ENCODE measurements around the gene PPP2R3C.
"Not testable (repeated sequence)": the region's sequence is repeated elsewhere in the genome, so short reads cannot be mapped to it uniquely, and the experiment has no call there.

PPP2R3C gene

DNA sequence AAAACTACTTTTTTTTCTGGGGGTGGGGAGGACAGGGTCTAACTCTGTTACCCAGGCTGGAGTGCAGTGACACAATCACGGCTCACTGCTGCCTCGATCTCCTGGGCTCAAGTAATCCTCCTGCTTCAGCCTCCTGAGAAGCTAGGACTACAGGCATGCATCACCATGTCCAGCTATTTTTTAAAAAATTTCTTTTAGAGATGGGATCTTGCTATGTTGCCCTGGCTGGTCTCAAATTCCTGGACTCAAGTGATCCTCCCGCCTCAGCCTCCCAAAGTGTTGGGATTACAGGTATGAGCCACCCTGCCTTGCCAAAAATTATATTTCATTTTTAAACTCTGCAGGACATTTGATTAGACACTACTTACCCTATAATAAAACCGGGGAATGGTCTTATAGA is 5.5 kb downstream of the PPP2R3C start:
- no peak overlapping the region for H3K4me3 ChIP-seq (replicated peaks; ENCODE audit: low read depth, low read length)
- DNase-seq (ENCODE audit: extremely low read depth, low read depth), result no peak
- TF ChIP-seq, protein P1, sequence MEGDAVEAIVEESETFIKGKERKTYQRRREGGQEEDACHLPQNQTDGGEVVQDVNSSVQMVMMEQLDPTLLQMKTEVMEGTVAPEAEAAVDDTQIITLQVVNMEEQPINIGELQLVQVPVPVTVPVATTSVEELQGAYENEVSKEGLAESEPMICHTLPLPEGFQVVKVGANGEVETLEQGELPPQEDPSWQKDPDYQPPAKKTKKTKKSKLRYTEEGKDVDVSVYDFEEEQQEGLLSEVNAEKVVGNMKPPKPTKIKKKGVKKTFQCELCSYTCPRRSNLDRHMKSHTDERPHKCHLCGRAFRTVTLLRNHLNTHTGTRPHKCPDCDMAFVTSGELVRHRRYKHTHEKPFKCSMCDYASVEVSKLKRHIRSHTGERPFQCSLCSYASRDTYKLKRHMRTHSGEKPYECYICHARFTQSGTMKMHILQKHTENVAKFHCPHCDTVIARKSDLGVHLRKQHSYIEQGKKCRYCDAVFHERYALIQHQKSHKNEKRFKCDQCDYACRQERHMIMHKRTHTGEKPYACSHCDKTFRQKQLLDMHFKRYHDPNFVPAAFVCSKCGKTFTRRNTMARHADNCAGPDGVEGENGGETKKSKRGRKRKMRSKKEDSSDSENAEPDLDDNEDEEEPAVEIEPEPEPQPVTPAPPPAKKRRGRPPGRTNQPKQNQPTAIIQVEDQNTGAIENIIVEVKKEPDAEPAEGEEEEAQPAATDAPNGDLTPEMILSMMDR (IDR thresholded peaks at IDR 0.05; ENCODE audit: low read depth, low read length, missing control alignments), result no peak

DNA sequence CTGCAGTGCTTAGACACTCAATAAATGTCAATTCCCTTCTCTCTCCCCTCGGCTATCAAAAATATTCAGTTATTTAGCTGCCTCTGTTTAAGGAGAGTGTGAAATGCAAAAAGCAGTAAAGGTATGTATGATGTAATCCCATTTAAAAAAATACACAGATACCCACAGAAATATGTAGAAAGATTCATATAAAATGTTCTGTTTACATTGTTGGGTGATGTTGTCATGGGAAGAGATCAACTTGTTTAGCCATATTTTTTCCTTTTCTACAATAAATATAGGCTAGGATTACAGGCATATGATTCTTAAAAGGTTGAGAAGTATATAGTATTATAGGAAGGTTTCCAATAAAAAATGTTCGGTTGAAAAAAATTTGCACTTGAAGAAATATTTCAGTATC is 7.8 kb downstream of the PPP2R3C start:
- no peak for DNase-seq (ENCODE audit: extremely low read depth, low read depth)
- no peak overlapping the region for H3K4me3 ChIP-seq (replicated peaks; ENCODE audit: low read depth, low read length)
- TF ChIP-seq, protein P1 (IDR thresholded peaks at IDR 0.05; ENCODE audit: low read depth, low read length, missing control alignments), result no peak

DNA sequence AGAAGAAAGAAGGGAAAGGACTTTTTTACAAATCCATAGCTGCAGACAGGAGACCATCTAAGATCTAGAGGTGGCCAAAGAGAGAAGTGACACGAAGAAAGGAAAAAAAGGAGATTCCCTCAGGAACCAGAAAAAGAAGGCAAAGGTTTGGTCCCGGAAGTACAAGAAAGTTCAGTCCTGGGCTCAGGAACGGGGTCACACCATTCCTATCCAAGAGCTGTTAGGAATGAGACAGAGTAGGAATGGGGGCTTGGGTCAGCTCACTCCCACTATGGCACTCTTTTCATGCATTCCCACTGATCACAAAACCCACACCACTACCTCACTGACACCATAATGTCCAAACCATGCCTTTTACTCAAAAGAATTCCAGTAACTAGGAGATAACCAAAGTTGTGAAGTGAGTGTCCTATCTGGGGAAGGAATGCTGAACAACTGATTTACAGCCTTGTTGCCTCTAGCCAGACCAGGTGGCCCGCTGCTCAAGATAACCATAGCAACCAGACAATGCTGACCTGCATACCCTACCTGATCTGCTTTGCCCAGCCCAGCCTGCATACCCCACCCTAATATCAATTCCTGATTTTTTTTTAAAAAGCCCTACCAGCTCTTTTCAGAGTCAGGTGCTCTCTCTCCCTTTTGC is 8.4 kb downstream of the PPP2R3C start:
- TF ChIP-seq, protein P1 (IDR thresholded peaks at IDR 0.05; ENCODE audit: low read depth, low read length, missing control alignments), result no peak
- no peak overlapping the region for H3K4me3 ChIP-seq (replicated peaks; ENCODE audit: low read depth, low read length)
- DNase-seq (ENCODE audit: extremely low read depth, low read depth), result no peak

DNA sequence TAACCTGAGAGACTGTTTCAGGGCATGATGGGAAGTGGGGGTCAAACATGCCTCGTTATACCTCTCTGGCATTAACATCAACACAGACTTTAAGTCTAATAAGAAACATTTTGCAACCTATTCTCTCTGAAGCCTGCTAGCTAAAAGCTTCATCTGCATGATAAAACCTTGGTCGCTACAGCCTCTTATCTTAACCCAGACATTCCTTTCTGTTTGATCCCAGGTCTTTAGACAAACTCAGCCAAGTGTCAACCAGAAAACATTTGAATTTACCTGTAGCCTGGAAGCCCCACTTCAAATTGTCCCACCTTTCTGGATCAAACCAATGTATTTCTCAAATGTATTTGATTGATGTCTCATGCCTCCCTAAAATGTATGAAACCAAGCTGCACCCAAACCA is 9.1 kb downstream of the PPP2R3C start:
- no peak overlapping the region for H3K4me3 ChIP-seq (replicated peaks; ENCODE audit: low read depth, low read length)
- TF ChIP-seq, protein P1 (IDR thresholded peaks at IDR 0.05; ENCODE audit: low read depth, low read length, missing control alignments), result no peak
- DNase-seq (ENCODE audit: extremely low read depth, low read depth), result no peak

DNA sequence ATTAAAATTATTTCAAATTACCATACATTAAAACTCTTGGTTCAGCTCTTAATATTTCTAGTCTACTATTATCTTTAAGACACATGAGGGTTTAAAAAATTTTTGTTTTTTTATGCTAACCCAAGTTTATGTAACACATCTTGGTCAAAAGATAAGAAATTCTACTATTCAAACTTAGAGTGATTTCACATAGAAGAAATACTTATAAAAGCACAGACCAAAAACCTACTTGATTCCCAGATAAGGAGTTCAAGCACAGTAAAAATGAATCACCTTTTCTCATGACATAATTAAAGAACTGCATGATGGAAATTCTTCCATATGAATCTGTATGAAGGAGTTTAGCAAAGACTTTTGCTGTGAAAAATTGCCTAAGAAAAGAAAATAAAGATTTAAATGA is 13.9 kb downstream of the PPP2R3C start:
- H3K4me3 ChIP-seq (replicated peaks; ENCODE audit: low read depth, low read length), result no peak overlapping the region
- DNase-seq (ENCODE audit: extremely low read depth, low read depth), result no peak
- TF ChIP-seq, protein P1 (IDR thresholded peaks at IDR 0.05; ENCODE audit: low read depth, low read length, missing control alignments), result no peak

DNA sequence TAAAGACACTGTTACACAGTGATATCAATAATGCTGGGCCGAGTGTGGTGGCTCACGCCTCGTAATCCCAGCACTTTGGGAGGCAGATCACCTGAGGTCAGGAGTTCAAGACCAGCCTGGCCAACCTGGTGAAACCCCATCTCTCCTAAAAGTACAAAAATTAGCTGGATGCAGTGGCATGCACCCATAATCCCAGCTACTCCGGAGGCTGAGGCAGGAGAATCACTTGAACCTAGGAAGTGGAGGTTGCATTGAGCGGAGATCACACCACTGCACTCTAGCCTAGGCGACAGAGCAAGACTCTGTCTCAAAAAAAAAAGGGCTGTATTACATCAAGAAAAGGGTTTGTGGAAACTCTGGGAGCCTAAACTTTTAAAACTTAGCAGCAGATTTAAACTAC is 27.1 kb downstream of the PPP2R3C start:
- not testable (repeated sequence) for H3K4me3 ChIP-seq (replicated peaks; ENCODE audit: low read depth, low read length); DNase-seq (ENCODE audit: extremely low read depth, low read depth)

DNA sequence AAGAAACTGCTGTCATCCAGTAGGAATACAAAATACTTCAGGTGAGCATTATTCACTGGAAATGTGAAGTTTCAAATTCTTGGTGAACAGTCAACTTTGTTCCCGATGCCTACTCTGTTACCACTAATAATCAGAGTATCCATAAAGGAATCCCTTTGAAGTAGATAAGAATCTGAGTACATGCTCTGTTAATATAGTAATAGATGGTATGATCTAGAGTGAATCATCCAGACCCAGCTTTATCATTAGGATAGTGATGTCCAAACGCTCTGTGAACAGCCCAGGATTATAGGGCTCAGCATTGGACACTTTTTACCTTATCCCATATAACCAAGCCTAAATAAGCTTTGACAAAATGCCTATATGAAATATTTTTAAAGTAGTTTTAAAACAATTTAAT is 33.3 kb downstream of the PPP2R3C start:
- TF ChIP-seq, protein P1 (IDR thresholded peaks at IDR 0.05; ENCODE audit: low read depth, low read length, missing control alignments), result no peak
- no peak for DNase-seq (ENCODE audit: extremely low read depth, low read depth)
- no peak overlapping the region for H3K4me3 ChIP-seq (replicated peaks; ENCODE audit: low read depth, low read length)
